Stimulated activated CD4-positive, alpha-beta T cell treated with anti-CD3 and anti-CD28 coated beads, Interleukin-2, amount 100 ng/mL, for 4 hours (primary cell): ENCODE measurements around the gene TAPBP.

Experiments
- DNase-seq: peaks from one replicate; pipeline ENCODE4 v3.0.0-alpha.2; 2020; ENCODE audit warnings: low read depth

Gene TAPBP

DNA sequence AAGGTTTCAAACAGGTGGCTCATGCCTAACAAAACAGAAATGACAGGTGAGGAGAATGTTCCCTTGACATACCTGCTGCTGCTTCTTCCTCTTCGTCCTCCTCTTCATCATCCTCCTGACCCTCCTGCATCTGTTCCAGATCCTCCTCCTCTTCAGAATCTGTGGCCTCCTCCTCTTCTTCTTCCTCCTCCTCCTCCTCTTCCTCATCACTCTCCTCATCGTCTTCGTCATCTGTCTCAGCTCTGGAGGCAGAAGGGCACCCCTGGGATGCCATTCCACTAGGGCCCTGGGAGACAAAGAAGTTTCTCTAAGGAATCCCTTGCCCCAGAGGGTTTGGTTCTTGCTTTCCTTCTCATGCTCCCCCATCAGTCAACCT is 6.0 kb upstream of the TAPBP start:
- DNase-seq = no peak

DNA sequence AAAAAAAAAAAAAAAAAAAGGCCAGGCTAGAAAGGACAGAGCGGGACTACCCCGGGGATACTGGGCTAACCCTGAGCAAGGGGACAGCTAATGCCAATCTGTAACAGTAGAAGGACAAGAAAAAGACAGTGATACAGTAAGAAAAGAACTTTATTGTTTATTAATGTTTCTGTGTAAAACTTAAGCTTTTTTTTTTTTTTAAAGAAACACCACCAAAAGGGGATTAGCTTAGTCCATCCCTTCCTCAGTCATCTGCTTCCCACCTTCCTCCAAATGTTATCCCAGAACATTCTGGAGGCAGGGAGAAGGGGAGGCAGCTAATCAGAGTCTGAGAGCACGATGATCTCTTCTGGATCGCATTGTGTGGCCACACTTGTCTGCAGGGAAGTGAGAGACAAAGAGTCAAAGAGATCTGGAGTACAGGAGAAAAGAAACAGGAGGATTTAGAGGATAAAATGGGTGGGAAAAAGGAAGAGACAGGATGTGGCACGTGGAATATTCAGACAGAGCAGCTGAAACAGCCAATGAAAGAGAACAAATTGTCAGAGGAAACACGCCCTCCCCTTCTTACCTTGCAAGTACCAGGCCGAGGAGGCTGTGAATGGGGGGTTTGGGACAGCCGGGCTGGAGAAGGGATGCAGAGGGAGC is 4.7 kb upstream of the TAPBP start:
- DNase-seq = no peak

DNA sequence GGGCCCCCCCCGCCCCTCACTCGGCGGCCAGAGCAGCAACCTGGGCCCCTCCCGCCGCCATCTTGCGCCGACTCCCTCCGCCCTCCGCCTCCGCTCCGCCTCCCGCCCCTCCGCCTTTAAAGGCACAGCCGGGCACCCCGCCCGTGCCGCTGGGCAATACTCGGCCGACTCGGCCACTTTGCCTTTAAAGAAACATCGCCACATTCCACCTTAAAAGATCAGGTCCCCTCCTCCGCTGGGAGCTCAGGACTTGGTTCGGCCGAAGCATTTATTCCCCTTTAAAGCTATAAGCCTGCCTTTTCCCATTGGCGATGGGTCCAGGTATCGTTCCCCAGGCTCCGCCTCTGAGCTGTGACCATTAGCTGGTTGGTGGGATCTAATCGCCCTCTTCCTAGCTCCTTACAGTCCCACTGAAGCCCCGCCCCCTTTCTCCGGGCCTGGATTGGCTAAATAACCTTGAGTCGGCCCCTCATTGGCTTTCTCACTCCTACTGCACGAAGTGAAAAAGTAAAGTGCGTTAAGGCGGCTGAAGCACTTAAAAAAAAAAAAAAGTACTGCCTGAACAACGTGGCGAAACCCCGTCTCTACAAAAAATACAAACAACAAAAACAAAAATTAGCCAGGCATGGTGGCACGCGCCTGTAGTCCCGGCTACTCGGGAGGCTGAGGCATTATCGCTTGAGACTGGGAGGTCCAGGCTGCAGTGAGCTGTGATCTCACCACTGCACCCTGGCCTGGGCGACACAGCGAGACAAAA is 4.0 kb upstream of the TAPBP start, which contains the start of gene ZBTB22:
TSS of gene ZBTB22 (minus strand) at position 76 of the 757 bp plus-strand sequence. CDS start 828 bp downstream, outside the sequence.
- peak; percentile 89 for DNase-seq

DNA sequence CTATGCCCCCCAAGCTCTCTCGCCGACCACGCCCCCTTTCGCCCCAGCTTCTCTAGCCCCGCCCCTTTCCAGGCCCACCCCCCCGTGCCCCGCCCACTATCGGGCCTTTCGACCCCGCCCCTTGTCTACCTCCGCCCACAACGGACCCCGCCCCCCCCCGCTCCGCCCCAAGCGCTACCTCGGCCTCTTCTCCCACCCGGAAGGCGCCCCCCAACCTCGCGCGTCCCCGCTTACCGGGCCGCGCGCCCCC is 3.5 kb upstream of the TAPBP start:
- no peak for DNase-seq

DNA sequence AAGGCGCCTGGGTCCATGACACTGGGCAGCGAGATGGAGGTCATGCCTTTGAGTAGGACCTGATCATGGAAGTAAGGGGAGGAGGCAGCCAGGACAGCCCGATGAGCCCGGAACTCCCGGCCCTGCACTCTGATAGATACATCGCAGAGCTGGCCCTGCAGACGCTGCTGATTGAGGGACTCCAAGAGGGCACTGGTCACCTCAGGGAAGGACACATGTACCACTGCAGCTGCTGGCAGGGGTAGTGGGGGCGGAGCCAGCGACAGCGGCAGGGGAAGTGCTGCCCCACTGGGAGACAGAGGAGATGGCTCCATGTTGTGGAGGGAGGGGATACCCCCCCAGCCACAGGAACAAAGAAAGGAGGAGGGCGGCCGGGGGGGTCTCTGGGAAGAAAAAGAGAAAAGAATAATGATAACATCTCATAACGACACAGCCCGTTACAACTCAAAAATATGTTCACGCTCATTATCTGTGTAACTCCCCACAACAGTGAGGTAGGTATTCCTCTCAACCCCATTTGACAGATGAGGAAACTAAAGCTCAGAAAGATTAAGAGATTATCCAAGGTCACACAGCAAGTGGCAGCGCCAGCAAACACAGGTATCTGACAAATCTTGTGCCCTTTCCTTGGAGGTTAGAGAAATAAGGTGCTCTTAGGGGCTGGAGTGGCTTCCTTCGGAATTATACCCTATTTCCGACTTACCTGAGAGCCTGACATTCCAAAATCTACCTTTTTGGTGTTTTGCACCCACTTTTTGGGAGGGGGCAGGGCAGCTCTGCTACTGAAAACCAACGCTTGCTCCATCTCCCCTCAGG is 2.9 kb upstream of the TAPBP start:
- DNase-seq = no peak

DNA sequence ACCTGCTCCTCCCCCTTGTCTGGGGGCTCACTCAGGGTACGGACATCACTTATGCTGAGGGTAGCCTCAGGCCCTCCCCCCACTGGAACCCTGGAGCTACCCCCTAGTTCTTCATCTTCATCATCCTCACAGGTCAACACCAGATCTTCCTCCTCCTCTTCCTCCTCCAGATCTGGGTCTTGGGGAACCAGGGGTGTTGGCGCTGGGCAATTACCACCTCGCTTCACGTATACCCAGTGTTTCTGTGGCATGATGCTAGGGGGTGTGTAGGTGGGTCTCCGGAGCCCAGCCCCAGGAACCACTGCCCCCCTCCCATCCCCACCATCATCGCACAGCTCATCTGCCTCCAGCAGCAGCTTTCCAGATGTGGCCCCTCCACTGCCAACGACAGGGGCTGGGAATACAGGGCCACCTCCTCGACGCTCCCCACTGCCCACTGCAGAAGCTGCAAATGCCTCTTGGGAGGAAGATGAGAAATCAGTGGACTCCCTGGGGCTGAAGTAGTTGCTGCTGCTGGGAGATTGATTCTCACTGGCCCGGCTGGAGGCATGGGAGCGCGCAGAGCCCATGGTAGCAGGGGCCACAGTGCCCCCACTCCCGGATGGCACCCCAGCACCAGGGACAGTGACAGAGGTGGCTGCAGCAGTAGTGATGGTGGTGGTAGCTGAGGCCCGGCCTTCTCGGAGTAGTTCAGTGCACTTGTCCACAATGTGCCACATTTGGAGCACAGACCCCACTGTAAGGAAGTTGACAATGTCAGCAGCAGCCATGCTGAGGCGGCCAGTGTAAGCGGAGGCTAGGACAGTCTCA is 2.1 kb upstream of the TAPBP start:
- DNase-seq = no peak

DNA sequence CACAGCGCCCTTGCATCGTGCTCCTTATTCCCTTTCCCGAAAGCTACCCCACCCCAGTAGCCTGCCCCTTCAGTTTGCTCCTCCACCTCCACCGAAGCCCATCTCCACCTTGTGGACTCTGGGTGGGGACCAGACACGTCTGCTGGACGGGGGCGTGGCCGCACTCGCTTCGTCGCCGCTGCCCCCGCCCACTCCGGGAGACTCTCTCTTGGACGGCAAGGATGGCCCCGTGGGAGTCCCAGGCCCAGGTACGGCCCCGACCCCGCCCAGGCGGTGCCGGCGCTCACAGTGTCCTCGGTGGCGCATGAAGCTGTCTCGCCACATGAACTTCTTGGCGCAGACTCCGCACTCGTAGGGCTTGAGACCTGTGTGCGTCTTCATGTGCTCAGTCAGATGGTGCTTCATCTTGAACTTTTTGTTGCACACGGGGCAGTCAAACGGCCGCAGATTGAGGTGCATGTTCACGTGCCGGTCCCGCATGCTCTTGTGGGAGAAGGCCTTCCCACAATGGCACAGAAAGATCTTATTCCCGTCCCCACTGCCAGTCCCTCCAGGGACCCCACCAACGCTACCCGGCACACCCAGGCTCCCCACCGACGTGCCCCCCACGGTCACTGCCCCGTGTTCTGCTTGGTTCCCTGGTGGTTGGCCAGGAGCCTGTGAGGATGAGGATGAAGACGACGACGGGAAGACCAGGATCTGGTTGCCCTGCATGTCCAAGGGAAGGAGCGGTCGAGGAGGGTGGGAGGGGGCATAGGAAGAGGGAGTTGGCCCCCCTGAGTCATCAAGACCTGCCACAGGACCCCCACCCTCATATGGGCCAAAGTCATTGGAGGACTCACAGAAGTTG is 1.3 kb upstream of the TAPBP start:
- DNase-seq = no peak

DNA sequence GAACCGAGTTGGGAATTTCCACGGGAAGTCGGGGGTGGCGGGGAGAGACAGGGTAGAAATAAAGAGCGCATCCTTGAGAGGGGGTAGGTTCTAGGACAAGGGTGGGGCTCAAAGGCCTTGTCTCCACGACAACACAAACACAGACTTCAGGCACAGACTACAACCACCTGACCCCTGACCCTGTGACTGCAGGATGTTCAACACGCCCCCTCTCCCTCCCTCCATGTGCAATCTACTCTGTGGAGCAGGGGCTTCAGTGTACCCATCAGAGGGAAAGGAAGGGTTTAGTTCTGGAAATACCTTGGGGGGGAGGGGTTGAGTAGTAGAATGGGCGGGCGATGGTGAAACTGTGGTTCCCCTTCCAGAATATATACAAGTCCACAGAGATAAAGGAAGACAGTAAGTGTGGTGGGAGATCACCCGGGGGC is 651 bp upstream of the TAPBP start:
- peak; percentile 67 for DNase-seq

DNA sequence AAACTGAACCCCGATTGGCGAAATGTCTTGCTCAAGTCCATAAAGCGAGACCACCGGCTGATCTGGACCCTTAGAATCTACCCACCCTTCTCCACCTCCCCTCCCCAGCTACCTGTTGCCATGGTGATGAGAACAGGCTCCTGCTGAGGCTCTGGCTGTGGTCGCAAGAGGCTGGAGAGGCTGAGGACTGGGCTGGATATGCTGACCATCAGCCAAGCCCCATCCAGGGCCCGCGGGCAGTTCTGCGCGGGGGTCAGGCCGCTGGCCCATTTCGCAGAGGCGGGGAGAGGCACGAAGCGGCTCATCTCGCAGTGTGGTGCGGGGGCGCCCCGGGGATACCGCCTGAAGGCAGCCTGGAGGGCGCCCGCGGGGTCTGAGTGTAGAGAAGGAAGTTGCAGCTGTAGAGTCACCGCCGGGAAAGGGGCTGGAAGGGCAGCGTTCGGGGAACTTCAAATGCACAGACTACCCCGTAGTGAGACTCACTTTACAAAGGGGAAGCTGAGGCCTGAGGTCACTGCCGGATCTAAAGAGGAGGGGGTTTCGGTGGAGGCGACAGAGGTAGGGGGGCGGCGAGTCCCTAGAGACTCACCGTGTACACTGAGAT is 671 bp downstream of the TAPBP start:
- DNase-seq = peak; percentile 42

DNA sequence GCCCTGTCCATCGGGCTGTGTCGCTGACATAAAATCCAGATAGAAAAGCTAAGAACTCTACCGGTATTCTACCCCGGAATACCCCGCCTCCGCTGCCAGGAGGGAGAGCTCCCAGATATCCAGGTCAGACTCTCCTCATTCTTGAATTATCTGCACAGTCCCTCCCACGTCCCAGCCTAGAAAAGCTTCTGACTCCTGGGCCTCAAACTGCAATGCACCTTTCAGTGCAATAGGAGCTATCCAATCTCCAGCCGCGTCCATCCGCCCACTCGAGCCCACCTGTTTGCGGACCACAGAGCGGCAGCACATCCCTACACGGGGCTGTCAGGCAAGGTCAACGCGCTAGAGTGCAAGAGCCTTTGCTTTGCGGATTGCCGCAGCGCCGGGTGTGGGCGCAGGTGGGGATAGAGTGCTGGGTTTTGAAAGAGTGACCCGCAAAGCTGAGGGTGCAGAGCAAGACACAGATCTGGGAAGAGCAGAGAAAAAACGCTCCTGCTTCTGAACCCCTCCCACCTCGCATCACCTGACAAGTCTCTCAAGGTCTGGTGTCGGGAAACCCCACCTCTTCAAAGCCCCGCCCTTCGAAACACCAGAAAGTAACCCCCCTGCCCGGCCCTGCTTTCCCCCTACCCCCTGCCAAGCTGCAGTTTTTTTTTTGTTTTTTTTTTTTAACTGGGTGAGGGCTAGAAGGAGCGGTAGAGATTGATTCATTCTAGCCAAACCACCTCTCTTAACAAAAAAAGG is 1.3 kb downstream of the TAPBP start:
- DNase-seq = peak; percentile 84

DNA sequence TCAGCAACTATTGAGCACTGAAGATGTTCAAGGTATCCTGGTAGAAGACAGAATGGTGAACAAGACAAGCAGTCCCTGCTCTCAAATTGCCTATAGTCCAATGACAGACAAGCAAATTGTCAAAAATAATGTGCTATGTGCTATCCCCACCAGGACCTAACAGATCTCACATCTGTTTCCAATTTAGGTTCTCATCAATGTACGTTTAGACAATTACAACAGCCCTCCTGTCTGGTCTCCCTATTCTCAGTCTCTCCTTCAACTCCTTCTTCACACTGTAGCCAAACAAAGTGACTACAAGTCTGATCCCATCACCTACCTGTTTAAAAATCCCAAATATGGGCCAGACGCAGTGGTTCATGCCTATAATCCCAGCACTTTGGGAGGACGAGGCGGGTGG is 7.5 kb downstream of the TAPBP start:
- DNase-seq = no peak

DNA sequence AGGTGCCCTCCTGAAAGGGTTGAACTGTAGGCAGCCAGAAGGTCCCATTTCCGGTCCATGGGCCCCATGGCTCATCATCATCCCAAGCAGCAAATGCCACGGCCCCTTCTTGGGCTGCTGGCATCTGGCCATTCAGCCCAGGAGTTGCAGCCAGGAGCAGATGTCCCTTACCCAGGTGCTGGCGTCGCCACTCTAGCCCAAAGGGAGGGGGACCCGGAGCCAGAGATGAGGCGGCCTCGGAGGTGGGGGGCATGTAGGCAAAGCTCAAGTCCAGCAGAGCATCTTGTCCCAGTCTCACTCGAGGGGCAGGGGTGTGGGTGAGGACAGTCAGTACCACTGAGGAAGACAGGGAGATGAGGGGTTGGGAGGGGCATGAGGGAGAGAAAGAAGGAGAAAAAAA is 8.8 kb downstream of the TAPBP start:
- DNase-seq = no peak

DNA sequence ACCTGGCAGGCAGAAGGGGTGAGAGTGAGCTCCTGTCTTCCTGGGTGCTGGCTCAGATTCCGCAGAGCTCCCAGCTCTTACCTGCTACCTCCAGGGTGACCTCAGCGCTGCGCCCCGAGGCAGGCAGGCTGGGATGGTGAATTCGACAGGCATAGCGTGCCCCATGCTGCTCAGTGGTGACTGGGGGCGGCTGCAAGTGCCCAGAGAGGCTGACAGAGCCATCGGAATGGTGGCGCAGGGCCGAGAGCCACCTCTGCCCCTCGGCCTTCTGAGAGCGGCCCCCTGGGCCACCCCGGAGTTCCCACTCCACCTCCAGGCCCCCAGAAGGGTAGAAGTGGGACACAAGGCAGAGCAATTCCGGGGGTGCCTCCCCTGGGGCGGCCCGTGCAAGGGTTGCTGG is 9.7 kb downstream of the TAPBP start:
- DNase-seq = no peak

DNA sequence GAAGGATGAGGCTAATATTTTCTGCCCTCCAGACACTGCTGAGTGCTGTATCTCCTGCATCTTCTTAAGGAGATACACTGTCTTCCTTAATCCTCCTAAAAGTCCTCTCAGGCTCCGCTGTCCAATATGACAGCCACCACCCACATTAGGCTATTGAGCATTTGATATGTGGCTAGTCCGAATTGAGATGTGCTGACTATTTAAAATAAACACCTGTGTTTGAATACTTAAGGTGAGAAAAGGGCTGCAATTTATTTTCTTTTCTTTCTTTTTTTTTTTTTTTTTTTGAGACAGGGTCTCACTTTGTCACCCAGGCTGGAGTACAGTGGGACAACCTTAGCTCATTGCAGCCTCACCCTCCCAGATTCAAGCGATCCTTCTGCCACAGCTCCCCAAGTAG is 12.0 kb downstream of the TAPBP start:
- no peak for DNase-seq

DNA sequence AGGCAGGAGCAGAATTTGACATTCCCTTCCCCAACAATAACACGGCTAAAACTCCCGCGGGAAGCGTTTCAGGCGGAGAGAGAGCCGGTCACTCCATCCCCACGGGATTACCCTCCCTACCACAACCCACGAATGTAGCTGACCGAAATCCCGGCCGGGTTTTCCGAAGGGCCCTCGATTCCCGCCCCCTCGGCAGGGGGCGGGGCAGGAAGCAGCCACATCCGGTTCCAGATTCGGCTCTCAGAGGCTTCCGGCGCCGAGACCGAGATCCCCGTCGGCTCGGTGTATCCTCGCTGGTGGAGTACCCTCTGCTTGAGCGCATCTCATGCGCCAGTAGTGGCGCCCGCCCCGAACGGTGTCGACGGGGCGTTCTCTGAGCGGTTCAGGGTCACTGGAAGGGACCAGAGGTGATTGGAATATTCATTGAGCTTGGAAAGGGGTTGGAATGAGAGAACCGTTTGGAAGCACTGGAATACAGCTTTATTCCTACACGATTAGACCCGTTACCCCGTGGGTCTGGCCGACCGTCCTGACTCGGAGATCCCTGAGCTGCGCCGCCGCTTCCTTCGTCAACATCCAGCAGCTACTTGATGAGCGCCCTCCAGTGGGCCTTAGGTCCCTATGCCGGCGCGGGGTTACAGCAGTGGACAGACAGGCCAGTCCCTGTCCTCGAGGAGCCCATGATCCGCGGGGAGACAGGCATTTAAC is 14.5 kb downstream of the TAPBP start:
- peak; percentile 86 for DNase-seq

DNA sequence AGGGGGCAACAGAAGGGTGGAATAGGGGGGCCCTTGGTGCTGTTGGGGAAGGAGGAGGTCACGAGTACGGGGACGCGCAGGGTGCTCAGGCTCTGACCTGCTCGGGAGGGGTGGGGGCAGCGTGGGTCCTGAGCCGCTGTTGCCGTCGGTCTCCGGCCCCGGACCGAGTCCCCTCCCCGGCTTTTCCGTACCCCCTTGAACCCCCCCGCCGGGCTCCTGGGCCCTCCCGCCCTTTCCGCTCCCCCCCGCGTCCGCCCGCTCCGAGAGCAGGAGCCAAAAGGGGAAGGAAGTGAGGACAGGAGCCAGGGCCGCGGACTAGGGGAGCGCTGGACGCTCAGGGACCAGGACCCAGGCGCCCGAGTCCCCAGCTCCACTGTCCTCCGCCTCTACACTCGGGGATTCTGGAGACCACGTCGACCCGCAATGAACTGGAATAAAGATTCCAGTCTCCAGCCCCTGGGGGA is 15.1 kb downstream of the TAPBP start, which contains the start of gene RGL2:
TSS of gene RGL2 (minus strand) at position 170 of the 464 bp plus-strand sequence. CDS start 332 bp downstream, outside the sequence.
- DNase-seq = no peak

DNA sequence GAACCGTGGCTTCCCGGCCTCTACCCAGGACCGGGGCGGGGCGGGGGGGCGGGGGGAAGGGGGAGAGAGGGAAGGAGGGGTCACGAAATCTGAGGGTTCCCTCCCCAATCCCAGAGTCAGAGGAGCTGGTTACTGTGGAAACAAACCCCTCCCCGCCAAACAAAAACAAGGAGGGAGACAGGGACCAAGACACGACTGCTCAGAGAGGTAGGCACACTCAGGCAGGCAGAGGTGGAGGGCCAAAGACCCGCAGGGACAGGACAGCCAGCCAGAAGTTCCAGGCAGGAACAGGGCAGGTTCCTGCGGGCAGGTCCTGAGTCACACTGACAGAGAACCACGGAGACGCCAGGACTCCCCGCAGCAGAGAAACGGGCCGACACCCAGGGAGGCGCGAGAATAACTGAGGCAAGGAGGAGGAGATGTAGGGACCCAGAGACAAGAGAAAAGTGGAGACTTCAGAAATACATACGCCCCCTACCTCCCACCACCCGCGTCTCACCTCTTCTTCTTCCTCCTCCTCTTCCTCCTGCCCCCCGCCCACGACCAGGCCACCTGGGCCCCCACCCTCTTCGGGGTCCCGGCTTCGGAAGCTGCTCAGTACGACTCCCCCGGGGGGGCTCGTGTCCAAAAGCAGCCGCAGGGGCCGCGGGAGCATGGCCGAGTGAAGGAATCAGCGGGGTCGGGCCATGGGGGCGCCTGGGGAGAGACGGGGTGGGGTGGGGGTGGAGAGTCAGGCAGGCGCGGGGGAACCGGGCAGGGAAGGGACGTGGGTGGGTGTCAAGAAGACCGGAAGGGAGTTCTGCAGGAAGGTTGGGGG is 15.7 kb downstream of the TAPBP start:
- no peak for DNase-seq

DNA sequence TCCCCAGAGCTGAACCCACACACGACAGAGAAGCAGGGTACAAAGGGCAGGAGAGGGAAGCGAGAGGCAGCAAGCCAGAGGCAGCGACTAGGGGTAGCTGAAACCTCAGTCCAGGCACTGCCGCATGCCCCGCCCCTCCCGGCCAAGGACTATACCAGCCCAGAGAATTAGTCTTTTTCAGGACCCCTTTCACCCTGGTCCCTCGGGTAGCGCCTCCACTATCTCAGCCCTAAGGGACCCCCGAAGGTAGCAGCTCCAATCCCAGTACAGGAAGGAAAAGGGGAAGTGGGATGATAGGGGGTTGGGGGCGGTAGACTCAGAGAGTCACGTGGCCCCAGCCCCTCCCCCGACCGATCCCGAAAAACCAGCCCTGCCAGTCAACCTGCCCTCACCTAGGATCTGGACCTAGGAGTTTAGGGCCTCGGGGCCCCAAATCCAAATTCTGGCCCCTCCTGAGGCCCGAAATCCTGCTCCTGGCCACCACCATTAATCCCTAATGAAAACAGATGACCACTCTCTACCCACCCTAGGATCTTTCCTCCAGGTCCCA is 16.4 kb downstream of the TAPBP start:
- DNase-seq = no peak
